ENCODE data around the gene NLRP8.
"Not testable (repeated sequence)": the region's sequence is repeated elsewhere in the genome, so short reads cannot be mapped to it uniquely, and the experiment has no call there.

Gene NLRP8

GRCh38 chr19:55980415-55980814 lies 32.8 kb downstream of the NLRP8 start:
- no peak for DNase-seq

- no peak for DNase-seq
Observed at GRCh38 chr19:55985254-55985653, 37.6 kb downstream of the NLRP8 start.

- no peak for DNase-seq
Observed at GRCh38 chr19:55986487-55986886, 38.9 kb downstream of the NLRP8 start, which contains the start of gene NLRP5. NLRP5 (plus strand) TSS chr19:55986775.

- no peak for DNase-seq
Observed at GRCh38 chr19:55990831-55991230, 43.2 kb downstream of the NLRP8 start.

GRCh38 chr19:55993492-55993891 lies 45.9 kb downstream of the NLRP8 start:
- DNase-seq: no peak

GRCh38 chr19:56014765-56015164 lies 67.1 kb downstream of the NLRP8 start:
- no peak for DNase-seq

- DNase-seq: no peak
Observed at GRCh38 chr19:56015756-56016155, 68.1 kb downstream of the NLRP8 start.

- DNase-seq: not testable (repeated sequence)
Observed at GRCh38 chr19:56019325-56019724, 71.7 kb downstream of the NLRP8 start.

- not testable (repeated sequence) for DNase-seq
Observed at GRCh38 chr19:56020355-56020975, 72.8 kb downstream of the NLRP8 start.

GRCh38 chr19:56026769-56027168 lies 79.1 kb downstream of the NLRP8 start:
- DNase-seq: no peak

Measured in CD4-positive, alpha-beta T cell treated with Interleukin-15 for 1 hour (primary cell).